ENCODE results near the gene TTC7B. TPM values are rescaled to one million over a fixed set of nuclear protein-coding genes. Genes with fewer than 3 reads are reported as not detected.

Gene TTC7B
- total and polyA plus RNA-seq, 2 experiments from 2014 or later, result 7.9 to 28.6 TPM

- H3K4me1 Mint-ChIP-seq, result peaks cover 40% of the 10 kb centered on the region
- no peaks in the 10 kb centered on the region for H3K36me3 Mint-ChIP-seq (ENCODE audit: low read depth)
- ATAC-seq (no peak), DNase-seq (ENCODE audit: low spot score) (no peak)
- no peaks in the 10 kb centered on the region for H3K9me2 ChIP-seq (ENCODE audit: insufficient read depth)
- no peak overlapping the region for H3K27ac ChIP-seq (ENCODE audit: low read depth)
- H3K79me2 ChIP-seq (replicated peaks; ENCODE audit: insufficient read depth), result no peaks in the 10 kb centered on the region
- H3K27me3 Mint-ChIP-seq (ENCODE audit: insufficient read depth, low read depth, poor library complexity), result no peaks in the 10 kb centered on the region
- no peak overlapping the region for H3K4me3 ChIP-seq
- H3K4me2 ChIP-seq, result no peak overlapping the region
- H3K9me3 Mint-ChIP-seq, result no peaks in the 10 kb centered on the region
- H2AFZ ChIP-seq, result no peak overlapping the region
- H4K20me1 ChIP-seq (replicated peaks; ENCODE audit: insufficient read depth), result no peaks in the 10 kb centered on the region
- H3K27me3 ChIP-seq (ENCODE audit: insufficient read depth), result no peaks in the 10 kb centered on the region
- no peaks in the 10 kb centered on the region for H3K36me3 ChIP-seq (ENCODE audit: insufficient read depth)
- peaks cover 23% of the 10 kb centered on the region for H3K4me1 ChIP-seq (ENCODE audit: insufficient read depth)
- TF ChIP-seq NANOG (IDR thresholded peaks at IDR 0.05; ENCODE audit: borderline replicate concordance) (no peak), REST (IDR thresholded peaks at IDR 0.05; ENCODE audit: unreplicated experiment) (no peak), EZH2 (IDR thresholded peaks at IDR 0.05; ENCODE audit: low read depth, unreplicated experiment) (no peak)
- no peaks in the 10 kb centered on the region for H3F3A ChIP-seq (replicated peaks; ENCODE audit: low read depth)
- no peak overlapping the region for H3K4me3 Mint-ChIP-seq
- H3K27ac Mint-ChIP-seq, result no peak overlapping the region
These were observed 205.7 kb downstream of the TTC7B start for GRCh38 chr14:90610346-90611040.

- Histone ChIP-seq H3K4me1 (ENCODE audit: insufficient read depth) (peaks cover 31% of the 10 kb centered on the region), H4K20me1 (replicated peaks; ENCODE audit: insufficient read depth) (no peaks in the 10 kb centered on the region), H3F3A (replicated peaks; ENCODE audit: low read depth) (no peaks in the 10 kb centered on the region), H3K79me2 (replicated peaks; ENCODE audit: insufficient read depth) (no peaks in the 10 kb centered on the region), H3K36me3 (ENCODE audit: insufficient read depth) (no peaks in the 10 kb centered on the region), H3K4me2 (no peak overlapping the region), H3K27ac (ENCODE audit: low read depth) (no peak overlapping the region), H3K4me3 (no peak overlapping the region), H3K9me2 (ENCODE audit: insufficient read depth) (no peaks in the 10 kb centered on the region), H3K27me3 (ENCODE audit: insufficient read depth) (no peaks in the 10 kb centered on the region), H2AFZ (no peak overlapping the region)
- no peak overlapping the region for H3K4me3 Mint-ChIP-seq
- no peaks in the 10 kb centered on the region for H3K9me3 Mint-ChIP-seq
- no peak overlapping the region for H3K27ac Mint-ChIP-seq
- H3K4me1 Mint-ChIP-seq, result peaks cover 42% of the 10 kb centered on the region
- H3K36me3 Mint-ChIP-seq (ENCODE audit: low read depth), result no peaks in the 10 kb centered on the region
- H3K27me3 Mint-ChIP-seq (ENCODE audit: insufficient read depth, low read depth, poor library complexity), result no peaks in the 10 kb centered on the region
- no peak for DNase-seq (ENCODE audit: low spot score)
- ATAC-seq, result no peak
- TF ChIP-seq CTCF (conservative IDR thresholded peaks at IDR 0.05; ENCODE audit: low read depth in 2 of 2) (no peak), ZNF114 (CRISPR knock-in tag; IDR thresholded peaks at IDR 0.05) (no peak), ZNF462 (CRISPR knock-in tag; IDR thresholded peaks at IDR 0.05) (no peak), ETS1 (IDR thresholded peaks at IDR 0.05) (no peak), CREB1 (CRISPR knock-in tag; IDR thresholded peaks at IDR 0.05; ENCODE audit: low read depth) (no peak), NANOG (IDR thresholded peaks at IDR 0.05; ENCODE audit: borderline replicate concordance) (no peak)
These were observed 206.9 kb downstream of the TTC7B start for GRCh38 chr14:90609376-90609775.

All from GM23338 (cell line).